ENCODE data around the gene EIF2B2. TPM values are rescaled to one million over a fixed set of nuclear protein-coding genes. Genes with fewer than 3 reads are reported as not detected.

The EIF2B2 gene
- total and polyA plus RNA-seq, 2 of the 13 experiments (the other 11 are each of a cell fraction or from before 2014, with no cell fraction given) = 54.4 to 78.6 TPM

- 0 out of 4 replicates have a peak, but pooled peaks of 1 of the 2 experiments have one; percentile 17 for TF ChIP-seq REST (IDR thresholded peaks at IDR 0.05; ENCODE audit: borderline replicate concordance in 1 of 2, low read depth in 1 of 2, low read length in 2 of 2)
- peak; percentile 23; the same call in 1 of the 2 replicates for TF ChIP-seq SAFB2 (CRISPR knock-in tag; IDR thresholded peaks at IDR 0.05; ENCODE audit: borderline replicate concordance, low read depth)
- peak; percentile 57 for TF ChIP-seq RNF2 (conservative IDR thresholded peaks at IDR 0.05; ENCODE audit: low read depth)
- no peak for TF ChIP-seq ZNF878 (CRISPR knock-in tag; IDR thresholded peaks at IDR 0.05)
- peak; percentile 73; the same call in 1 of the 2 replicates for TF ChIP-seq ZBED4 (CRISPR knock-in tag; IDR thresholded peaks at IDR 0.05; ENCODE audit: borderline replicate concordance)
- TF ChIP-seq SIN3B (IDR thresholded peaks at IDR 0.05; ENCODE audit: low read length) = no peak
- TF ChIP-seq DNMT3B (CRISPR knock-in tag; conservative IDR thresholded peaks at IDR 0.05) = no peak
- no peak for TF ChIP-seq RFX1 (IDR thresholded peaks at IDR 0.05)
- TF ChIP-seq CHD2 (IDR thresholded peaks at IDR 0.05; ENCODE audit: low read depth, low read length) = peak; percentile 60; the same call in 1 of the 2 replicates
- no peak for TF ChIP-seq ZBTB40 (IDR thresholded peaks at IDR 0.05)
- TF ChIP-seq ZBTB40 (CRISPR knock-in tag; IDR thresholded peaks at IDR 0.05) = peak; percentile 53
Observed at GRCh38 chr14:74955229-74956026, 47.3 kb upstream of the EIF2B2 start, which contains the start of gene PGF (continued).

Data from HepG2 (cell line).